HG03135 (cell line): ENCODE results near the gene CD59.
A peak's percentile ranks its signal among the peaks of the same experiment; 100 is the strongest.

Source experiments
- ATAC-seq: cut with Tn5 transposase; IDR thresholded peaks from one replicate; pipeline ENCODE4 v1.9.1; 2021; ENCODE audit warnings: mild to moderate bottlenecking, moderate library complexity; ENCODE audit not compliant: unreplicated experiment

Gene CD59

DNA sequence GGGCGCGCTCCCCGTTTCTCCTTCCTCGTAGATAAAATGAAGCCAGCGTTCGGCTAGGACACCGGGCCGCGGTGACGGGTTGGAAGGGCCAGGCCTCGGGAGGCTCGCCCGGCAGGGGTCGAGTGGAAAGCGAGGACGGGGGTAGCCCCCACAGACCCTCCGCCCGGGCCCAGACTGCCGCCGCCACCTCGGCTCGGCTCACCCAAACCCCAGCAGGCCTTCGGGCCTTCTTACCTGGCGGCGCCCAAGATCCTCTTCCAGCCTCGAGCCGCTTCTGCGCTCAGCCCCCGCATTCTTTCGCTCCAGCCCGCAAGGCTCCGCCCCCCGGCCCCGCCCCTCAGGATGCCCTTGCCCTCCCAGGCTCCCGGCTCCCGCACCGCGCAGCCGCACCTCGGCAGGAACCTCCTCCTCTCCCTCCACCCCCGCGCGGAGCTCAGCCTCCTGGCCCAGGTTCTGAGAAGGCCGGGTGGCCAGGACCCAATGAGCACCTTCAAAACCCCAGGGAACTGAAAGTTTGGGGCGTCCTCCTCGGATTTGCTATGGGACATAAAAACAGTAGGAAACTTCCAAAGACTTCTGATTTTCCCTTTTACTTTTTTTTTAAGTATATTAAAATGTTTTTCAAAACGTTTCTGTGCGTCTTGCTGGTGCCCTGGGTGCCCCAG, at the start of gene CD59:
TSS of gene CD59 (minus strand) at position 276 of the 665 bp plus-strand sequence. CDS start 13,978 bp downstream, outside the sequence.
- ATAC-seq, result peak; percentile 47

- ATAC-seq, result no peak
These were observed 49.4 kb upstream of the CD59 start for GRCh38 chr11:33785609-33786008.

GRCh38 chr11:33779849-33780528, 43.8 kb upstream of the CD59 start:
- ATAC-seq, result no peak

DNA sequence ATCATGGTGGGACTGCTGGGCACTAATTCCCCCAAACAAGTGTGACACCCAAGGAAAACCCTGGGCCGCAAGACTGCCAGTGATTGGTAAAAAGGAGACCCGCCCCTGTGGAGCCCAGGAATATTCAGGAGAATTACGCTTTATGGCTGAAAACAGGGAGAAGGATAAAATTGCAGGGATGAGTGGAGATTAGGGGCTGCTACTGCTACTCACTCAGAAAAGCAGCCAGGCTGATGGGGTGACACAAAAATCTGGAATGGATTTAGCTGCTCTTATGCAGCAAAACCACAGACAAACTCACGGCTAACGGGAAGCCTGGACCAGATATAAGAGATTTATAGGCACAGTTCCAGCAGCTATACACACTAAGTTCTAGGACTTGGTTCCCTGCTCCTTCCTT, 42.5 kb upstream of the CD59 start:
- ATAC-seq, result no peak

DNA sequence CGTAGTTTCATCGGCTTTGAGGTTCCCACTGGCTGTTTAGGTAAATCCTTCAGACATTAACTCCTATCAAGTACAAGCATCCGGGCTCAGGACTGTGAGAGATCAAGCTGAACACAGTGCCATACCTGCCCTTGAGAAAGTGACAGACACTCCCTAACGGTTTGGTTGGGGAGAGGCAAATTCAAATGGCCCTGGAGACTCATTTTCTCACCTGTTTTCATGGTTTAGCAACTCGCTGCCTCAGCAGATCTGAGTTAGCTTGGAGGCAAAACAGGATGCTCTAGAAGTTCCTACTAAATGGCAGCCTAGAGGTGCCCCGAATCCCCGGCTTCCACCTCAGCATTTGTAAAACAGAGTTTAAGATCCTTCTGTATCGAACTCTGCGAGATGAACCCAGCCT, 41.7 kb upstream of the CD59 start:
- no peak for ATAC-seq

GRCh38 chr11:33775832-33776470, 39.7 kb upstream of the CD59 start:
- ATAC-seq, result peak; percentile 31

GRCh38 chr11:33775467-33775807, 39.2 kb upstream of the CD59 start:
- ATAC-seq, result no peak

- ATAC-seq, result peak; percentile 8
These were observed 38.7 kb upstream of the CD59 start for GRCh38 chr11:33774736-33775466.

DNA sequence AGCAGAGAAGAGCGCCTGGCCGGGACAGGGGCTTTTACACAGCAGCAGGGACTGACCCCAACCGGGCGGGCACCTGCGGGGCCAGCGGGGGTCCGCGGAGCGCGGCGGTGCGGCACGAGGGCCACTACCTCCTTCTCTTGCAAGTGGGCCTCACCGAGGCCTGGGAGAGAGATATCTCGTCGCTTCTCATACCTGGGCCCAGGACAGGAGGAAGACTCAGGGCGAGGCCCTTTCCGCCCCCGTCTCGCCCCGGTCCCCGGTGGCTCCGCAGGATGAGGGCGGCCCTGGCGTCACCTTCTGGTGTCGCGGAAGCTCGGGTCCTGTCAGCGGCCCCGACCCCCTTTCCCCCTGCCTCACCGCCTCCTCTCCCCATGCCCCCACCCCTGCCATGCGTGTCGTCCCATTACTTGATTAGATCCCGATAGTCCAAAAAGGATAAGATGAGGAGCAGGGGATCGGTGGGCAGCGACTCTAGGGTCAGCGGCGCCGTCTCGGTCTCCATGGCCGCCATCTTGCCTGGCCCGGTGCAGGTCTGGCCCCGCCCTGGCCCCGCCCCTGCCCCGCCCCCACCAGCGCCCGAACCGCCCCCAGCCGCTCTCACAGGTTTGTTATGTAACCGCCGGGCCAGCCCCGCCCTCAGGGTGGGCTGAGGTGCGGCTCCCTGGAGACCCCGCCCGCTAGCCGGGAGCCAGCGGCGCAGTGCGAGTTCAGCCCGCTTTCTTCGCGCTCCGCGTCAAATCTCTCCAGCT, 37.9 kb upstream of the CD59 start, which contains the start of gene FBXO3:
TSS of gene FBXO3 (minus strand) at position 534 of the 749 bp plus-strand sequence. CDS start at position 511, 23 bp downstream.
- peak; percentile 67 for ATAC-seq

GRCh38 chr11:33773404-33773986, 37.3 kb upstream of the CD59 start:
- ATAC-seq, result peak; percentile 36

DNA sequence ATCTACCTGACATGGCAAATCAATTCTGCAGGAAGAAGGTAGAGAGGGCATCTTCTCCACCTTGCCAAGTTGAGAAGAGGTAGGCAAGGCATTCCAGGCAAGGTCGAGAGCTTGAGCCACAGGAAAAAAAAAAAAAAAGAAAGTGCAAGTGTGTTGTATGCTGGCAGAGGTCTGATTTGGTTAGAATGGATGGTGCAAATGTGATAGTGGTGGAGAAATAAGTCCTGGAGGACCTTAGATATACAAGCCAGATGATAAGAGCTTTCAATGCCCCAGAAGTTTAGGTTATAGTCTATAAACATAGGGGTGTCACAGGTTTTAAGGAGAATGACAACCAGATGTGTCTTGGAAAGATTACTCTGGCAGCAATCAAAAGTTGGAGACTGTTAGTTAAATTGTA, 36.6 kb upstream of the CD59 start:
- no peak for ATAC-seq

- no peak for ATAC-seq
These were observed 36.1 kb upstream of the CD59 start for GRCh38 chr11:33772300-33772699.

- no peak for ATAC-seq
These were observed 34.0 kb upstream of the CD59 start for GRCh38 chr11:33770236-33770635.

- ATAC-seq, result no peak
These were observed 33.3 kb upstream of the CD59 start for GRCh38 chr11:33769542-33769941.

DNA sequence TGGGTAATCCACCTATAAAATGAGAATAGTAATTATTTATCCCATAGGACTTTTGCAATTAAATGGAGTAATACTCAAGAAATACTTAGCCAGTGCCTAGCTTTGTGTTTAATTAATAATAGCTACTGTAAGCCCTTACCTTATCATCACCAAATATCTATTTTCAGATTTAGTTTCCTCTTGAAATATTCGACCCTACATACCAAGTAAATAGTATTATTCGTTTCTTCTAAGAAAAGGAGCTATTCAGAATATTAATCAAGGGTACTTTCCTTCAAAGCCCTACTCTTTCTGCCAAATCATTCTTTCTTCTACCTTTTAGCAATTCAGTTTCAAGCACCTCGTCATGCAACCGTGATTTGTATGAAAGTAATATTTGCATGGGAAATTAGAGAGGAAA, 31.4 kb upstream of the CD59 start:
- ATAC-seq, result no peak

GRCh38 chr11:33766085-33766484, 29.9 kb upstream of the CD59 start:
- ATAC-seq, result no peak

DNA sequence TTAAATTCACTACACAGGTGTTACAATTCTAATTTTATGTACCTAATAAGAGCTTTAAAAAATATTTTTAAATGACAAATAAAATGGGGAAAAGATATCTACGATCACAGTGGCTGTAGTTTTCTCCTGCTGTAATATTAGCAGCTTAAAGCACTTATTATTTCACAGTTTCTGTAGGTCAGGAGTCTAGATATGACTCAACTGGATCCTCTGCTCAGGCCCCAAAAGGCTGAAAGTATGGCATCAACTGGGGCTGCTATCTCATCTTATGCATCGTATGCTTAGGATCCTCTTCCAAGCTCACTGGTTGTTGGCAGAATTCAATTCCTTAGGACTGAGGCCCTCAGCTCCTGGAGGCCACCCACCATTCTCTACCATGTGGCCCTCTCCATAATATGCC, 25.2 kb upstream of the CD59 start:
- peak; percentile 71 for ATAC-seq

DNA sequence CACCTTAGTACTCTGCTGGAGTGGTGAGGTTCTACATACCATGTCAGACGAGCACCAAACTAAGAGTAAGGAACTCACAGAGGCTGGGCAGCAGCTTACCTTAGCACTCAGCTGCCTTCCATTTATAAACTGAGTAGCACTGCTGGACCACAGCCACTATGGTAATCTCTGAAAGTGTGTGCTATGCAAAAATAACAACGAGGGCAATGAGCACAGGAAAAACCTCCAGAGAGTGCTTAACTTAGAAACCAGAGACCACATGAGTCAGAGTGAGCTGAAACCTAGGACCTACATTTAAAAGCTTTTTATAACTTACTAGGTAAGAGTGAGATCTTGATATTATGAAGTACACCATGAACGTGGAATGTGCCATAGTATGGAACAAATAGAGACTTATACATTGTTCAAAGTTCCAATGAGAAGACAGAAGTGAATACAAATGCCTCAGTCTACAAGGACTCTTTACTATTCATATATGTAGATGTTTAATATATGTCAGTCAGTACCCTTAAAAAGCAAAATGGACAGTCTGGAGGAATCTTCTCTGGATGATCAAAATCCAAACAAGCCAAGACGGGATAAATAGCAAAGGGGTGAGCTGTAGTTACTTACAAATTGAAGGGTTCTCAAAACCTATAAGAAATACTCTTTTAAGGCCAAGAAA, 17.2 kb upstream of the CD59 start:
- ATAC-seq, result peak; percentile 96

GRCh38 chr11:33751878-33752277, 15.7 kb upstream of the CD59 start:
- no peak for ATAC-seq

GRCh38 chr11:33747979-33748378, 11.8 kb upstream of the CD59 start:
- no peak for ATAC-seq
